HG03280 (cell line): ENCODE data around the gene FBN3.
"Not testable (repeated sequence)": the region's sequence is repeated elsewhere in the genome, so short reads cannot be mapped to it uniquely, and the experiment has no call there.

Experiments
- ATAC-seq: cut with Tn5 transposase; IDR thresholded peaks from one replicate; pipeline ENCODE4 v1.9.1; 2021; ENCODE audit warnings: mild to moderate bottlenecking, moderate library complexity; ENCODE audit not compliant: unreplicated experiment

Gene FBN3

GRCh38 chr19:8149261-8150094, at the start of gene FBN3:
FBN3 (minus strand) TSS chr19:8149592; CDS start chr19:8147480, 2,112 bp downstream.
- no peak for ATAC-seq

GRCh38 chr19:8196271-8196927, 47.0 kb upstream of the FBN3 start:
- no peak for ATAC-seq

GRCh38 chr19:8194528-8195267, 45.3 kb upstream of the FBN3 start:
- no peak for ATAC-seq

GRCh38 chr19:8192221-8192820, 42.9 kb upstream of the FBN3 start:
- ATAC-seq: no peak

GRCh38 chr19:8185343-8186068, 36.1 kb upstream of the FBN3 start:
- no peak for ATAC-seq

GRCh38 chr19:8184274-8184673, 34.9 kb upstream of the FBN3 start:
- ATAC-seq: no peak

GRCh38 chr19:8180018-8180417, 30.6 kb upstream of the FBN3 start:
- no peak for ATAC-seq

- no peak for ATAC-seq
These were observed 25.3 kb upstream of the FBN3 start for GRCh38 chr19:8174706-8175105.

GRCh38 chr19:8168537-8168936, 19.1 kb upstream of the FBN3 start:
- no peak for ATAC-seq

- no peak for ATAC-seq
These were observed 18.6 kb upstream of the FBN3 start for GRCh38 chr19:8167985-8168384.

GRCh38 chr19:8163759-8164158, 14.4 kb upstream of the FBN3 start:
- no peak for ATAC-seq

- ATAC-seq: no peak
These were observed 11.8 kb upstream of the FBN3 start for GRCh38 chr19:8161135-8161646.

- ATAC-seq: not testable (repeated sequence)
These were observed 9.9 kb upstream of the FBN3 start for GRCh38 chr19:8159322-8159721.

GRCh38 chr19:8158411-8159074, 9.2 kb upstream of the FBN3 start:
- no peak for ATAC-seq

- no peak for ATAC-seq
These were observed 5.9 kb upstream of the FBN3 start for GRCh38 chr19:8155318-8155717.

- ATAC-seq: not testable (repeated sequence)
These were observed 4.6 kb upstream of the FBN3 start for GRCh38 chr19:8154014-8154413.

GRCh38 chr19:8151767-8152035, 2.3 kb upstream of the FBN3 start:
- no peak for ATAC-seq

GRCh38 chr19:8150998-8151766, 1.8 kb upstream of the FBN3 start:
- no peak for ATAC-seq

- no peak for ATAC-seq
These were observed 930 bp upstream of the FBN3 start for GRCh38 chr19:8150178-8150865.
